HEK293 (cell line): Measurements from ENCODE around the gene EGFLAM.

ENCODE experiments used
- AEBP2 ChIP-seq: fragments of 450-650 bp; formaldehyde crosslinking; IDR thresholded peaks from 2 replicates; pipeline ENCODE4 v1.5.1; 2016; ENCODE audit warnings: missing biosample characterization, missing genetic modification characterization, borderline replicate concordance
- CTCF ChIP-seq: fragments of 450-650 bp; formaldehyde crosslinking; IDR thresholded peaks from 2 replicates; pipeline ENCODE4 v1.5.1; 2016; ENCODE audit warnings: missing biosample characterization, missing genetic modification characterization
- KLF9 ChIP-seq: fragments of 450-650 bp; formaldehyde crosslinking; IDR thresholded peaks from 2 replicates; pipeline ENCODE4 v1.5.1; 2016; ENCODE audit warnings: missing biosample characterization, missing genetic modification characterization, low read depth
- MYNN ChIP-seq: fragments of 450-650 bp; formaldehyde crosslinking; IDR thresholded peaks from 2 replicates; pipeline ENCODE4 v1.5.1; 2016; ENCODE audit warnings: missing biosample characterization, missing genetic modification characterization, borderline replicate concordance
- PATZ1 ChIP-seq: fragments of 450-650 bp; formaldehyde crosslinking; IDR thresholded peaks from 2 replicates; pipeline ENCODE4 v1.5.1; 2016; ENCODE audit warnings: missing biosample characterization, missing genetic modification characterization
- PRDM2 ChIP-seq: fragments of 450-650 bp; formaldehyde crosslinking; IDR thresholded peaks from 2 replicates; pipeline ENCODE4 v1.5.1; 2016; ENCODE audit warnings: missing biosample characterization, missing genetic modification characterization, borderline replicate concordance
- SALL2 ChIP-seq: fragments of 450-650 bp; formaldehyde crosslinking; IDR thresholded peaks from 2 replicates; pipeline ENCODE4 v1.5.0; 2017; ENCODE audit warnings: missing biosample characterization, mild to moderate bottlenecking, missing genetic modification characterization, borderline replicate concordance
- SETDB1 ChIP-seq: IDR thresholded peaks from one replicate; pipeline ENCODE4 v1.6.1; 2017; ENCODE audit warnings: mild to moderate bottlenecking, low read length, moderate library complexity, mixed read lengths; ENCODE audit not compliant: insufficient read length
- SP3 ChIP-seq: fragments of 450-650 bp; formaldehyde crosslinking; IDR thresholded peaks from 2 replicates; pipeline ENCODE4 v1.5.1; 2016; ENCODE audit warnings: missing biosample characterization, missing genetic modification characterization
- SP7 ChIP-seq: fragments of 450-650 bp; formaldehyde crosslinking; IDR thresholded peaks from 2 replicates; pipeline ENCODE4 v1.5.1; 2016; ENCODE audit warnings: missing biosample characterization, missing genetic modification characterization
- ZBTB1 ChIP-seq: fragments of 450-650 bp; formaldehyde crosslinking; IDR thresholded peaks from 2 replicates; pipeline ENCODE4 v1.5.1; 2016; ENCODE audit warnings: missing biosample characterization, missing genetic modification characterization
- ZFHX2 ChIP-seq: fragments of 450-650 bp; formaldehyde crosslinking; conservative IDR thresholded peaks from 2 replicates; pipeline ENCODE4 v1.5.1; 2016; ENCODE audit warnings: missing biosample characterization, missing genetic modification characterization
- ZFP41 ChIP-seq: fragments of 450-650 bp; formaldehyde crosslinking; IDR thresholded peaks from 2 replicates; pipeline ENCODE4 v1.5.1; 2016; ENCODE audit warnings: missing biosample characterization, missing genetic modification characterization, borderline replicate concordance
- ZFP69B ChIP-seq: fragments of 450-650 bp; formaldehyde crosslinking; IDR thresholded peaks from 2 replicates; pipeline ENCODE4 v1.5.1; 2016; ENCODE audit warnings: missing biosample characterization, missing genetic modification characterization
- ZNF132 ChIP-seq: fragments of 450-650 bp; formaldehyde crosslinking; IDR thresholded peaks from 2 replicates; pipeline ENCODE4 v1.5.1; 2017; ENCODE audit warnings: missing biosample characterization, missing genetic modification characterization, borderline replicate concordance
- ZNF140 ChIP-seq: fragments of 450-650 bp; formaldehyde crosslinking; IDR thresholded peaks from 2 replicates; pipeline ENCODE4 v1.5.1; 2016; ENCODE audit warnings: missing biosample characterization, missing genetic modification characterization
- ZNF266 ChIP-seq: fragments of 450-650 bp; formaldehyde crosslinking; IDR thresholded peaks from 2 replicates; pipeline ENCODE4 v1.5.1; 2016; ENCODE audit warnings: missing biosample characterization, missing genetic modification characterization, low read depth
- ZNF311 ChIP-seq: fragments of 450-650 bp; formaldehyde crosslinking; IDR thresholded peaks from 2 replicates; pipeline ENCODE4 v1.5.1; 2017; ENCODE audit warnings: missing biosample characterization, missing genetic modification characterization, borderline replicate concordance
- ZNF341 ChIP-seq: fragments of 450-650 bp; formaldehyde crosslinking; IDR thresholded peaks from 2 replicates; pipeline ENCODE4; 2016; ENCODE audit warnings: low read depth, missing biosample characterization, missing genetic modification characterization
- ZNF610 ChIP-seq: fragments of 450-650 bp; formaldehyde crosslinking; IDR thresholded peaks from 2 replicates; pipeline ENCODE4 v1.5.1; 2016; ENCODE audit warnings: missing biosample characterization, missing genetic modification characterization, borderline replicate concordance
- ZNF704 ChIP-seq: fragments of 450-650 bp; formaldehyde crosslinking; IDR thresholded peaks from 2 replicates; pipeline ENCODE4 v1.5.1; 2016; ENCODE audit warnings: missing biosample characterization, missing genetic modification characterization
- ZNF707 ChIP-seq: fragments of 450-650 bp; formaldehyde crosslinking; IDR thresholded peaks from 2 replicates; pipeline ENCODE4 v1.5.1; 2016; ENCODE audit warnings: missing biosample characterization, missing genetic modification characterization
- ZNF76 ChIP-seq: fragments of 450-650 bp; formaldehyde crosslinking; IDR thresholded peaks from 2 replicates; pipeline ENCODE4; 2016; ENCODE audit warnings: low read depth, missing biosample characterization, missing genetic modification characterization, borderline replicate concordance
- ZSCAN5A ChIP-seq: fragments of 450-650 bp; formaldehyde crosslinking; IDR thresholded peaks from 2 replicates; pipeline ENCODE4 v1.5.1; 2016; ENCODE audit warnings: missing biosample characterization, missing genetic modification characterization

The EGFLAM gene

GRCh38 chr5:38258319-38259061 is at the start of gene EGFLAM (continued):
- TF ChIP-seq ZFP41 (tag by site-specific recombination) (no peak), PATZ1 (tag by site-specific recombination) (peak; percentile 83; the same call in 1 of the 2 replicates), SP7 (tag by site-specific recombination) (no peak), ZNF704 (no peak), KLF9 (tag by site-specific recombination) (peak; percentile 68), MYNN (tag by site-specific recombination) (no peak), ZBTB1 (tag by site-specific recombination) (no peak), ZFHX2 (tag by site-specific recombination) (peak; percentile 87), ZNF311 (tag by site-specific recombination) (no peak), AEBP2 (tag by site-specific recombination) (no peak), ZNF341 (tag by site-specific recombination) (peak; percentile 83), ZNF266 (tag by site-specific recombination) (no peak), SALL2 (no peak), ZFP69B (tag by site-specific recombination) (0 out of 2 replicates have a peak, but pooled peaks have one; percentile 23), SETDB1 (no peak), ZNF76 (tag by site-specific recombination) (0 out of 2 replicates have a peak, but pooled peaks have one; percentile 44), ZNF140 (tag by site-specific recombination) (no peak), SP3 (tag by site-specific recombination) (peak; percentile 72), ZSCAN5A (tag by site-specific recombination) (no peak), ZNF610 (peak; percentile 70), ZNF707 (no peak), CTCF (tag by site-specific recombination) (peak; percentile 83), PRDM2 (tag by site-specific recombination) (no peak), ZNF132 (tag by site-specific recombination) (no peak)
